ENCODE results near the gene UROC1.

- TF ChIP-seq, protein P1, sequence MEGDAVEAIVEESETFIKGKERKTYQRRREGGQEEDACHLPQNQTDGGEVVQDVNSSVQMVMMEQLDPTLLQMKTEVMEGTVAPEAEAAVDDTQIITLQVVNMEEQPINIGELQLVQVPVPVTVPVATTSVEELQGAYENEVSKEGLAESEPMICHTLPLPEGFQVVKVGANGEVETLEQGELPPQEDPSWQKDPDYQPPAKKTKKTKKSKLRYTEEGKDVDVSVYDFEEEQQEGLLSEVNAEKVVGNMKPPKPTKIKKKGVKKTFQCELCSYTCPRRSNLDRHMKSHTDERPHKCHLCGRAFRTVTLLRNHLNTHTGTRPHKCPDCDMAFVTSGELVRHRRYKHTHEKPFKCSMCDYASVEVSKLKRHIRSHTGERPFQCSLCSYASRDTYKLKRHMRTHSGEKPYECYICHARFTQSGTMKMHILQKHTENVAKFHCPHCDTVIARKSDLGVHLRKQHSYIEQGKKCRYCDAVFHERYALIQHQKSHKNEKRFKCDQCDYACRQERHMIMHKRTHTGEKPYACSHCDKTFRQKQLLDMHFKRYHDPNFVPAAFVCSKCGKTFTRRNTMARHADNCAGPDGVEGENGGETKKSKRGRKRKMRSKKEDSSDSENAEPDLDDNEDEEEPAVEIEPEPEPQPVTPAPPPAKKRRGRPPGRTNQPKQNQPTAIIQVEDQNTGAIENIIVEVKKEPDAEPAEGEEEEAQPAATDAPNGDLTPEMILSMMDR (IDR thresholded peaks at IDR 0.05), result no peak
- no peak for TF ChIP-seq ZFX (IDR thresholded peaks at IDR 0.05; ENCODE audit: borderline replicate concordance)
Measured at GRCh38 chr3:126516152-126516935, 1.2 kb downstream of the UROC1 start.

Measured in 22Rv1 (cell line).